HepG2 (cell line): Measurements from ENCODE around the gene GPR27. TPM values are rescaled to one million over a fixed set of nuclear protein-coding genes. Genes with fewer than 3 reads are reported as not detected.

Experiments used
- NR2C2 ChIP-seq: sonication (generic); formaldehyde crosslinking; IDR thresholded peaks from 2 replicates; pipeline ENCODE4 v1.4.0; 2020; ENCODE audit warnings: missing genetic modification reagents, mild to moderate bottlenecking, moderate library complexity, borderline replicate concordance
- polyA plus RNA-seq, 8 experiments: library from polyadenylated mRNA; depleted of rRNA in 3 of 8; stranded (reverse) in 7 of 8; unstranded in 1 of 8; fragments of >200 nt; fragmentation: Illumina TruSeq in 4 of 8; extraction: Trizol in 4 of 8; gene quantifications; 2 replicates each; pipeline versions ENCODE4 v1.2.1 to v1.2.3, GENCODE V29; 2011 to 2016; ENCODE audit warnings: low read depth in 4 of 8, missing spikeins in 1 of 8, mixed read lengths in 1 of 8; ENCODE audit not compliant: insufficient read depth in 1 of 8
- total RNA-seq, 5 experiments: library from RNA; depleted of rRNA; stranded (reverse); fragments of >200 nt; fragmentation: Illumina TruSeq; extraction: Trizol; gene quantifications; 2 replicates each; pipeline ENCODE4 v1.2.3, GENCODE V29; 2016; ENCODE audit warnings: low read depth in 1 of 5
- TF ChIP-seq, protein P1 (sequence below), 2 experiments: fragments of 450-650 bp in 1 of 2; sonication (generic) in 1 of 2; formaldehyde crosslinking in 1 of 2; IDR thresholded peaks; 2 replicates each; pipeline versions ENCODE4 v1.6.1 to v1.8.0; 2016 to 2022; ENCODE audit warnings: antibody characterized with exemption in 1 of 2, mild to moderate bottlenecking in 1 of 2, missing genetic modification reagents in 1 of 2
- TF ChIP-seq, protein P2 (sequence below): sonication (generic); formaldehyde crosslinking; conservative IDR thresholded peaks from 2 replicates; pipeline ENCODE4 v1.4.0; 2020; ENCODE audit warnings: missing genetic modification reagents
- TF ChIP-seq, protein P3 (sequence below): sonication (generic); formaldehyde crosslinking; IDR thresholded peaks from 2 replicates; pipeline ENCODE4 v1.8.1; 2023; ENCODE audit warnings: mild to moderate bottlenecking, missing genetic modification reagents

Gene GPR27
- total and polyA plus RNA-seq, 2 of the 13 experiments (the other 11 are each of a cell fraction or from before 2014, with no cell fraction given), result not detected

DNA sequence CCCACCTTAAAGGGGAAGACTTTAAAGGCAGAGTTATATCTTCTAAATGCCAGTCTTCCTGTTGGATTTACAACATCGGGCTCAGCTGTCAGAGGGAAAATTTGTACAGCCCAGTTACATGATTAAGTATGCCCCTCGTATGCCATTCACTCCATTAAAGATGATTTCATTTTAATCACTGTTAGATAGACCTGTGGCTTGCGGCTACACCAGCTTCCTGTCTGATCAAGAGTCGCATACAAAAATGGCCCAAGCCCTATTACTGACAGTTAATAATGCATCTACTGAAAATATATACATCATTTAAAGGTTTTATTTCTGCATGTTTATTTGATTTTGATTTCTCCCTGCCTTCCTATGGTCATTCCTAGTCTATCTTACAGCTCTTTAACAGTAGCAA is 35.6 kb upstream of the GPR27 start (continued):
- TF ChIP-seq, protein P1, sequence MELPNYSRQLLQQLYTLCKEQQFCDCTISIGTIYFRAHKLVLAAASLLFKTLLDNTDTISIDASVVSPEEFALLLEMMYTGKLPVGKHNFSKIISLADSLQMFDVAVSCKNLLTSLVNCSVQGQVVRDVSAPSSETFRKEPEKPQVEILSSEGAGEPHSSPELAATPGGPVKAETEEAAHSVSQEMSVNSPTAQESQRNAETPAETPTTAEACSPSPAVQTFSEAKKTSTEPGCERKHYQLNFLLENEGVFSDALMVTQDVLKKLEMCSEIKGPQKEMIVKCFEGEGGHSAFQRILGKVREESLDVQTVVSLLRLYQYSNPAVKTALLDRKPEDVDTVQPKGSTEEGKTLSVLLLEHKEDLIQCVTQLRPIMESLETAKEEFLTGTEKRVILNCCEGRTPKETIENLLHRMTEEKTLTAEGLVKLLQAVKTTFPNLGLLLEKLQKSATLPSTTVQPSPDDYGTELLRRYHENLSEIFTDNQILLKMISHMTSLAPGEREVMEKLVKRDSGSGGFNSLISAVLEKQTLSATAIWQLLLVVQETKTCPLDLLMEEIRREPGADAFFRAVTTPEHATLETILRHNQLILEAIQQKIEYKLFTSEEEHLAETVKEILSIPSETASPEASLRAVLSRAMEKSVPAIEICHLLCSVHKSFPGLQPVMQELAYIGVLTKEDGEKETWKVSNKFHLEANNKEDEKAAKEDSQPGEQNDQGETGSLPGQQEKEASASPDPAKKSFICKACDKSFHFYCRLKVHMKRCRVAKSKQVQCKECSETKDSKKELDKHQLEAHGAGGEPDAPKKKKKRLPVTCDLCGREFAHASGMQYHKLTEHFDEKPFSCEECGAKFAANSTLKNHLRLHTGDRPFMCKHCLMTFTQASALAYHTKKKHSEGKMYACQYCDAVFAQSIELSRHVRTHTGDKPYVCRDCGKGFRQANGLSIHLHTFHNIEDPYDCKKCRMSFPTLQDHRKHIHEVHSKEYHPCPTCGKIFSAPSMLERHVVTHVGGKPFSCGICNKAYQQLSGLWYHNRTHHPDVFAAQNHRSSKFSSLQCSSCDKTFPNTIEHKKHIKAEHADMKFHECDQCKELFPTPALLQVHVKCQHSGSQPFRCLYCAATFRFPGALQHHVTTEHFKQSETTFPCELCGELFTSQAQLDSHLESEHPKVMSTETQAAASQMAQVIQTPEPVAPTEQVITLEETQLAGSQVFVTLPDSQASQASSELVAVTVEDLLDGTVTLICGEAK (IDR thresholded peaks at IDR 0.05), result no peak
- TF ChIP-seq, protein P1 (CRISPR knock-in tag; IDR thresholded peaks at IDR 0.05), result no peak
- no peak for TF ChIP-seq NR2C2 (CRISPR knock-in tag)
- TF ChIP-seq, protein P2, sequence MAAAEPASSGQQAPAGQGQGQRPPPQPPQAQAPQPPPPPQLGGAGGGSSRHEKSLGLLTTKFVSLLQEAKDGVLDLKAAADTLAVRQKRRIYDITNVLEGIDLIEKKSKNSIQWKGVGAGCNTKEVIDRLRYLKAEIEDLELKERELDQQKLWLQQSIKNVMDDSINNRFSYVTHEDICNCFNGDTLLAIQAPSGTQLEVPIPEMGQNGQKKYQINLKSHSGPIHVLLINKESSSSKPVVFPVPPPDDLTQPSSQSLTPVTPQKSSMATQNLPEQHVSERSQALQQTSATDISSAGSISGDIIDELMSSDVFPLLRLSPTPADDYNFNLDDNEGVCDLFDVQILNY (CRISPR knock-in tag), result no peak
- TF ChIP-seq, protein P3, sequence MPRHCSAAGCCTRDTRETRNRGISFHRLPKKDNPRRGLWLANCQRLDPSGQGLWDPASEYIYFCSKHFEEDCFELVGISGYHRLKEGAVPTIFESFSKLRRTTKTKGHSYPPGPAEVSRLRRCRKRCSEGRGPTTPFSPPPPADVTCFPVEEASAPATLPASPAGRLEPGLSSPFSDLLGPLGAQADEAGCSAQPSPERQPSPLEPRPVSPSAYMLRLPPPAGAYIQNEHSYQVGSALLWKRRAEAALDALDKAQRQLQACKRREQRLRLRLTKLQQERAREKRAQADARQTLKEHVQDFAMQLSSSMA (CRISPR knock-in tag), result no peak
